ENCODE data around the gene PSME4. TPM values are rescaled to one million over a fixed set of nuclear protein-coding genes. Genes with fewer than 3 reads are reported as not detected.

Gene PSME4
- total RNA-seq, 1 experiment from 2014 or later = 63.2 TPM

DNA sequence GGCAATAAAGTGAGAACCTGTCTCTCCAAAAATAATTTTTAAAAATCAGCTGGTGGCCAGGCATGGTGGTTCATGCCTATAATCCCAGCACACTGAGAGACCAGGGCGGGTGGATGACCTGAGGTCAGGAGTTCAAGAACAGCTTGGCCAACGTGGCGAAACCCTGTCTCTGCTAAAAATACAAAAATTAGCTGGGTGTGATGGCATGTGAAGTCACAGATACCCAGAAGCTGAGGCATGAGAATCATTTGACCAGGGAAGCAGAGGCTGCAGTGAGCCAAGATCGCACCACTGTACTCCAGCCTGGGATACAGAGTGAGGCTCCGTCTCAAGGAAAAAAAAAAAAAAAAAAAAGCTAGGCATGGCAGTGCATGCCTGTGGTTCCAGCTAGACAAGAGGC lies 103.6 kb downstream of the PSME4 start:
- Histone ChIP-seq H3K27me3 (ENCODE audit: control insufficient read depth, insufficient read depth, low read length) (no peaks in the 10 kb centered on the region), H3K9me3 (ENCODE audit: control insufficient read depth, insufficient read depth, low read depth, low read length) (no peaks in the 10 kb centered on the region), H3K36me3 (ENCODE audit: control insufficient read depth, insufficient read depth, low read length) (peaks cover 17% of the 10 kb centered on the region), H3K27ac (ENCODE audit: low read length) (no peak overlapping the region), H3K4me3 (ENCODE audit: low read depth in 2 of 2, low read length in 2 of 2) (no peak overlapping the region), H3K4me1 (ENCODE audit: control insufficient read depth, insufficient read depth, low read length) (no peaks in the 10 kb centered on the region)
- intact Hi-C loops (cut with micrococcal nuclease; ENCODE audit: unreplicated experiment) = no loop called here
- no TSS peak for BruUV-seq (replicated peaks)
- no peak for TF ChIP-seq POLR2AphosphoS5 (IDR thresholded peaks at IDR 0.05; ENCODE audit: low read depth, low read length)
- no peak for TF ChIP-seq CTCF (IDR thresholded peaks at IDR 0.05)
- TF ChIP-seq, protein P1, sequence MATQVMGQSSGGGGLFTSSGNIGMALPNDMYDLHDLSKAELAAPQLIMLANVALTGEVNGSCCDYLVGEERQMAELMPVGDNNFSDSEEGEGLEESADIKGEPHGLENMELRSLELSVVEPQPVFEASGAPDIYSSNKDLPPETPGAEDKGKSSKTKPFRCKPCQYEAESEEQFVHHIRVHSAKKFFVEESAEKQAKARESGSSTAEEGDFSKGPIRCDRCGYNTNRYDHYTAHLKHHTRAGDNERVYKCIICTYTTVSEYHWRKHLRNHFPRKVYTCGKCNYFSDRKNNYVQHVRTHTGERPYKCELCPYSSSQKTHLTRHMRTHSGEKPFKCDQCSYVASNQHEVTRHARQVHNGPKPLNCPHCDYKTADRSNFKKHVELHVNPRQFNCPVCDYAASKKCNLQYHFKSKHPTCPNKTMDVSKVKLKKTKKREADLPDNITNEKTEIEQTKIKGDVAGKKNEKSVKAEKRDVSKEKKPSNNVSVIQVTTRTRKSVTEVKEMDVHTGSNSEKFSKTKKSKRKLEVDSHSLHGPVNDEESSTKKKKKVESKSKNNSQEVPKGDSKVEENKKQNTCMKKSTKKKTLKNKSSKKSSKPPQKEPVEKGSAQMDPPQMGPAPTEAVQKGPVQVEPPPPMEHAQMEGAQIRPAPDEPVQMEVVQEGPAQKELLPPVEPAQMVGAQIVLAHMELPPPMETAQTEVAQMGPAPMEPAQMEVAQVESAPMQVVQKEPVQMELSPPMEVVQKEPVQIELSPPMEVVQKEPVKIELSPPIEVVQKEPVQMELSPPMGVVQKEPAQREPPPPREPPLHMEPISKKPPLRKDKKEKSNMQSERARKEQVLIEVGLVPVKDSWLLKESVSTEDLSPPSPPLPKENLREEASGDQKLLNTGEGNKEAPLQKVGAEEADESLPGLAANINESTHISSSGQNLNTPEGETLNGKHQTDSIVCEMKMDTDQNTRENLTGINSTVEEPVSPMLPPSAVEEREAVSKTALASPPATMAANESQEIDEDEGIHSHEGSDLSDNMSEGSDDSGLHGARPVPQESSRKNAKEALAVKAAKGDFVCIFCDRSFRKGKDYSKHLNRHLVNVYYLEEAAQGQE (IDR thresholded peaks at IDR 0.05; ENCODE audit: insufficient read depth in 1 of 2, low read depth in 2 of 2, low read length in 1 of 2) = no peak
- no peak for TF ChIP-seq TCF7L2 (IDR thresholded peaks at IDR 0.05; ENCODE audit: low read depth, low read length)
- no peak for TF ChIP-seq SIN3A (IDR thresholded peaks at IDR 0.05; ENCODE audit: borderline replicate concordance, insufficient read depth, low read depth, low read length)
- in situ Hi-C loops (cut with HindIII; ENCODE audit: low pct_unique_long_range_greater_than_20kb, low sequenced_read_pairs) = no loop called here
- POLR2A ChIA-PET = interaction anchor here (0.6 kb wide), 2 partner anchors 55 to 139 kb away, joined by 4 read pairs; no protein-coding TSS in a partner anchor
- ATAC-seq (no peak), DNase-seq (ENCODE audit: low read depth, low spot score) (no peak)
- CTCF ChIA-PET = interaction anchor here (0.6 kb wide), 1 partner anchor 285 kb away, joined by 4 read pairs; no protein-coding TSS in a partner anchor

GRCh38 chr2:53865962-53866361 lies 104.8 kb downstream of the PSME4 start:
- Histone ChIP-seq H3K27me3 (ENCODE audit: control insufficient read depth, insufficient read depth, low read length) (no peaks in the 10 kb centered on the region), H3K27ac (ENCODE audit: low read length) (no peak overlapping the region), H3K4me1 (ENCODE audit: control insufficient read depth, insufficient read depth, low read length) (no peaks in the 10 kb centered on the region), H3K4me3 (ENCODE audit: low read depth in 2 of 2, low read length in 2 of 2) (no peak overlapping the region), H3K36me3 (ENCODE audit: control insufficient read depth, insufficient read depth, low read length) (peaks cover 17% of the 10 kb centered on the region), H3K9me3 (ENCODE audit: control insufficient read depth, insufficient read depth, low read depth, low read length) (no peaks in the 10 kb centered on the region)
- TF ChIP-seq TCF7L2 (IDR thresholded peaks at IDR 0.05; ENCODE audit: low read depth, low read length) = no peak
- TF ChIP-seq SIN3A (IDR thresholded peaks at IDR 0.05; ENCODE audit: borderline replicate concordance, insufficient read depth, low read depth, low read length) = no peak
- TF ChIP-seq POLR2AphosphoS5 (IDR thresholded peaks at IDR 0.05; ENCODE audit: low read depth, low read length) = no peak
- TF ChIP-seq, protein P1 (IDR thresholded peaks at IDR 0.05; ENCODE audit: insufficient read depth in 1 of 2, low read depth in 2 of 2, low read length in 1 of 2) = no peak
- TF ChIP-seq CTCF (IDR thresholded peaks at IDR 0.05) = no peak
- CTCF ChIA-PET = no interaction called here
- in situ Hi-C loops (cut with HindIII; ENCODE audit: low pct_unique_long_range_greater_than_20kb, low sequenced_read_pairs) (no loop called here), intact Hi-C loops (cut with micrococcal nuclease; ENCODE audit: unreplicated experiment) (no loop called here)
- ATAC-seq (no peak), DNase-seq (ENCODE audit: low read depth, low spot score) (no peak)
- BruUV-seq (replicated peaks) = no TSS peak
- POLR2A ChIA-PET = no interaction called here
